HK-2 (cell line): ENCODE data around the gene RCC2.

Experiments used
- DNase-seq: peaks from one replicate; pipeline ENCODE4 v3.0.0-alpha.2; 2018; ENCODE audit not compliant: unreplicated experiment

Gene RCC2

DNA sequence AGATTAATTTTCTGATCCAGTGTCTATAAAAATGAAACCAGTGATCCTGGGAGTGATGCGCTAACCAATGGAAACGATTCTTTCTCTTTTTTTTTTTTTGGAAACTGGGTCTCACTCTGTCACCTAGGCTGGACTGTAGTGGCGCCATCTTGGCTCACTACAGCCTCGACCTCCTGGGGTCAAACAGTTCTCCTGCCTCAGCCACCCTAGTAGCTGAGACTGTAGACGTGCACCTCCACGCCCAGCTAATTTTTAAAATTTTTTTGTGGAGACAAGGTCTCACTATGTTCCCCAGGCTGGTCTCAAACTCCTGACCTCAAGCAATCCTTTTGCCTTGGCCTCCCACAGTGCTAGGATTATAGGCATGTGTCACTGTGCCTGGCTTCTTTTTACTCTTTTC lies 3.4 kb upstream of the RCC2 start:
- no peak for DNase-seq

DNA sequence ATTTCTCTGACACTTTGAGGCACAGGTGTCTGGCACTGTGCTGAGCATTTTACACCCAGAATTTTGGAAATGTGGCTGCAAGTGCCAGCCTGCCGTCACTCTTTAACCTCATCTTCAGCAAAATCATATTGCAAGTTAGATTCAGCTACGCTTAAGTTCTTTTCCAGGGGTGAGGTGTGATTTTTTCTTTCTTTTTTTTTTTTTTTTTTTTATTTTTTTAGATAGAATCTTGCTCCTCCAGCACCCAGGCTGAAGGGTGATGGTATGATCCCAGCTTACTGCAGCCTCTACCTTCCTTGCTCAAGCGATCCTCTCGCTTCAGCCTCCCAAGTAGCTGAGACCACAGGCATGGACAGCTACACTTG lies 2.5 kb upstream of the RCC2 start:
- DNase-seq, result no peak

DNA sequence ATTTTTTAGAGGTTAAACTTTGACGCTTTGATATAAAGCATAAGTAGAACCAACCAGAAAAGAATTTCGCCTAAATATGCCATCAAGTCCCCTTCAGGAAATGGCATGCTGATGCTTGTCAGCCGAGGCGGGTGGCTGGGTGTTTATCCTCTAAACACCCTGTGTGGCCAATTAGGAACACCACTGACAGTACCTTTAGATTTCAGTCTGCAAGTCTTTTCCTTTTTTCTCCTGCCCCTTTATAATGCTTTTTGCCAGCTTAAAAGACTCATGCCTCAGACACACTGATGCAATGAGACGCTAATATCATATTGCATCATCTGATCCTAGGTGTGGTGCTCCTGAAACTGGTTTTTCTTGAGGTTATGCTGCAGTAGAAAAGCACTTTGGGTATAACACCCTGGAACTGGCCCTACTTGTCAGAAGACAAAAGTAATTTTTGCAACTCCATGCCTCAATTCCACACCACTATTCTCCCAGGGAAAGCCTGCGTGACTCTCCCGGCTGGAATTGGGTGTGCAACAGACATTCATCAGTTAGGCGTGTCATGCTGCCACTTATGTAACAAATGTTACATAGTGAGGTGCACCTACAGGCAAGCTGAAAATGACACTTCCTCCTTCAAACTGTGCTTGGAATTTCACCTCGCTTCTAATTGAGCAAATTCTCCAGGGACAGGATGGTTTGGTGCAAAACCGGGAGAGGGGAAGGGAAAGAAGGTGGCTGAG lies 2.0 kb upstream of the RCC2 start:
- DNase-seq, result no peak

DNA sequence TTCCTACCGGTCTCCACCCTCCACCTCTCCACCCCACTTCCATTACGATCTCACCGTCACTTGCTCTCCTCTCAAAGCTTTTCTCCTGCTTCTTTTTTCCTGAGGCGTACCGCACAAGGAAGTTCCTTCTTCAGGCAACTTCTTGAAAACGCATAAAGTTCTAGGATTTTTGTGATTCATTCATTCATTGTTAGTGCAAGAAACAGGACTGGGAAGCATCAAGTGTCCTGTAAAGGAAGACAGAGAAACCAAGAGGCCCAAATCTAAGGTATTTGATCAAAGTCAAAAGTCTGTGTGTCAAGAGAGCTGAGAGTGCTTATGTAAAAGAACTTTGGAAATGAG lies 1.3 kb upstream of the RCC2 start:
- no peak for DNase-seq

DNA sequence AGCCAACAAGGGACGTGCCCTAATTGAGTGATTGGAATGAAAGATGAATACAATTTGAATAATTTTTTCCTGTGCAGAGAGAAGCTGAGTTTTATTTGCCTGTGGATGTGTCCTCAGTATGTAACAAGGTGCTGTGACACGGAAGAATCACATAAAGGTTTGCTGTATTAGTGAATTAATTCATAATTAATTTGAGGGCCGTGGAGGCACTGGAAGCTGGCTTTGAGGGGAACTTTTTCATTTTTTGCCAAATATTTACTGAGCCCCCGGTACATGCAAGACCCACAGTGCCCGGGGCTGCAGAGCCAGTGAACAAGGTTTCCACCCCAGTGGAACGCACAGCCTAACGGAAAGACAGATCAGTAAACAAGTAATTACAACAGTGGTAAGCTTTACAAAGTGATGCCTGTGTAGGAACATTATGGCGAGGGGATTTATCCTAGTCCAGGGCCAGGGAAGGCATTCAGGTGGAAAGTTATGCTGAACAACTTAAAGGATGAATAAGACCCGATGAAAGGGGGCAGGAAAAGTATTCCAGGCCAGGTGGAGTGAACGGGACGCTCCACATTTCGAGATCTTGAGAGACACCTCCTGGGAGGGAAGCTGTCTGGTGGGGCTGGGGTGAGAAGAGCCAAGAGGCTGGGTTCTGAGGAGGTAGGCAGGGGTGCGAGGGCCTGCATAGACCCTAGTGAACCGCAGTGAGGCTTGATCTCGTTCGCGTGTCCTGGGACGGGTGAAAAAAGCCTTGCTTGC lies 773 bp upstream of the RCC2 start:
- DNase-seq, result no peak

DNA sequence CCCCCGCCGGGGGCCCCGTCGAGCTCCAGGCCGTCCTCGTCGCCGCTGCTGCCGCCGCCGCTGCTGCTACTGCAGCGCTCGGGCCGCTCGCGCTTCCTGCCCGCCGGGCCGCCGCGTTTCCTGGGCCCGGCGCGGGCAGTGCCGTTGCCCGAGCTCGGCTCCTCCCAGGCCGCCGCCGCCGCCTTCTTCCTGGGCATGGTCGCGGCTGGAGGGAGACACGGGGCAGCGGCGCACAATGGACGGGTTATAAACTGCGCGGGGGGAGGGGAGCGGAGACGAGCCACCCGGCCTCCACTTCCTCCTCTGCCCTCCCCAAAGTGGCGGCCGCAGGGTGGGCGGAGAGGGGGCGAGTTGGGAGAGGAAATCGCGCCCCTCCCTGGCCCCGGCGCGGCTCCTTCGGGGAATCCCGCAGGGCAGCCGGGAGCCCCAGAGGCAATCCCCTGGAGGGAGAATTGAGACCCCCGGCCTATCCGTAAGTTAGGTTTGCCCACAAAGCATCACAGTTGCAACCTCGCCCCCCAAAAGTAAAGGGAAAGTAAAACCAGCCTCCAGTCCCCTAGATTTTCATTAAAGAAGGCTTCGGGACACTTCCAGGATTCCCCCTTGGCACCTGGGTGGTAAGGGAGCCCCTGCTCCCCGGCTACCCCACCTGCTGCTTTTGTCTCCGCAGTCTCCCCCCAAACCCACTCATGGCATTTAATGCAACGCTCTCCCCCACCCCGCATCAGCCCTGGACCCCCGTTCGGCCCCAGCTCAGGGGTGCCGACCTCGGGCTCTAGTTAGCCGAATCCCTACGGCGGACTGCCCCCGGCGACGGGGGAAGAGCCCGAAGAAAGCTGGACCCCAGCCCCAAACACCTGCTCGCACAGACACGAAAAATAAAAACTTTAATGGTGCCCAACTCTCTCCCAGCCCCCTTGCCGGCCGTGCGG lies 893 bp downstream of the RCC2 start:
- DNase-seq, result peak; percentile 77

DNA sequence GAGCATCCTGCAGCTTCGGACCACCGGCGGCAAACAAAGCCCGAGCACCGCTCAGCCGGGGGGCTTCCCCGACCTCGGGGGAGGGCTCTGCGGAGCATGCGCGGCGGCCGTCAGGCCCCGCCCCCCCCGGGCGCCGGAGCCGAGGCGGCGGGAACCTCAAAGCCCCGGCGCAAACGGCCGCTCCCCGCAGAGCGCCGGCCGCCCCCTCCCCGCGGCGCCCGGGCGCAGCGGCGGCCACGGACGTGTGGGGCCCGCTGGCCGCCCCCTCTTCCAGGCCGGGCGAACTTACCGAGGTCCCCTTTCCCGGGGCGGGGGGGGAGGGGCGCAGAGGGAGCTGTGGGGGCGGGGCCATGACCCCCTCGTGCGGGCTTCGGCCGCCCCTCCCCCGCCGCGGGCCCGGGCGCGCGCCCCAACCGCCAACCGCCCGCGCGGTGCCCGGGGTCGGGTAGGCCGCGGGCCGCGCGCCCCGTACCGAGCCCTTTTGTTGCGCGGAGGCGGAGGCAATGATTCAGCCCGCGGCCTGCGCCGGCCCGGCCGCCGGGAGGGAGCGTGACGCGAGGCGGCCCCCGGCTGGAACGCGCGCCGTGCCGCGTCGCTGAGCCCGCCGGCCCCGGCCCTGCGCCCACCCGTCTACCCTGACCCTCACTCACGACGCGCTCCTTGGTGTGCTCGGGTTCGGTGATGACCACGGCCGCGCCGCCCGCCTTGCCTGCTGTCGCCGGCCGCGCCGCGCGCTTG lies 1.7 kb downstream of the RCC2 start:
- DNase-seq, result peak; percentile 49

DNA sequence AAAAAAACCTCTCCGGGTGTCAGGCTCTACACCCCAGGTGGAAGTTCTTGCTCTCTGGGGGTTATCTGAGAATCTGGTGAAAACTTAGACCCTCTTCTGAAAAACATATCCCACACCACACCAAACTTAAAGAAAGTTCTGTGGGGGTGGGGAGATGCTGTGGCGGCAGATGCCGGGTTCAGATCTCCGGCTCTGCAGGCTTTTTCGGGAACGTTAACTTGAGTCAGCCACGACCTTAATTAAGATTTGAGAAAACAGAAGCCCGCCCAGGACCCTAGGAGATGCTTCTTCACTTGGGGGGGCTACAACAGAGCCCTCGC lies 2.3 kb downstream of the RCC2 start:
- DNase-seq, result no peak

DNA sequence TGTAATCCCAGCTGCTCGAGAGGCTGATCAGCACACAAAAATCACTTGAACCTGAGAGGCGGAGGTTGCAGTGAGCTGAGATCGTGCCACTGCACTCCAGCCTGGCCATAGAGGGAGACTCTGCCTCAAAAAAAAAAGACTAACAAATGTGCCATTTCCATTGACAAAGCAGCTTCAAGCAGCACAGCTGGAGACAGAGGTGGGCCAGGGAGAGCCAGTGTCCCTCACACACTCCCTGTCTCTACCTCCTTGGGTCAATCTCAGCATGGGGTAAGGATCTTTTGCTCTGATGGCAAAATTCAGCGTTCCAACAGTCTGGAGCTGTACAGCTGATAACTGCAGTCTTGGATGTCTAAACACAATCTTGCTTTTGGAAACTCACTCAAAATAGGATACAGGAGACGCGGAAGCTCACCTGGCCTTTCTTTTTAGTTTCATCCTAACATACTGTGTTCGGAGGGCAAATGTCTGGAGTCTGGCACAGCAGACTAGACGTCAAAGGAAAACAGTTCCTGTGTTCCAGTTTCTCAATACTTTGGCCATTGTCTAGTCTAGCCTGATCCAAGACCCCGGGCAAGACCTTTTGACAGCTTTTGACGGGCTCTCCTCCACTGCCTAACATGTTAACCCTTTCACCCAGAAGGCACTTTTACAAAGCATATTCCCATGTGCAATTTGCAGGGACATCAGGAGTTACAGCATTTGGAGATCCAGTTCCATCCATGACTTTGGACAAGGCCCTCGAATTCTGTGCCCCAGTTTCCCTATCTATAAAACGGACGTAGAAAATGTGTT lies 2.9 kb downstream of the RCC2 start:
- DNase-seq, result no peak

DNA sequence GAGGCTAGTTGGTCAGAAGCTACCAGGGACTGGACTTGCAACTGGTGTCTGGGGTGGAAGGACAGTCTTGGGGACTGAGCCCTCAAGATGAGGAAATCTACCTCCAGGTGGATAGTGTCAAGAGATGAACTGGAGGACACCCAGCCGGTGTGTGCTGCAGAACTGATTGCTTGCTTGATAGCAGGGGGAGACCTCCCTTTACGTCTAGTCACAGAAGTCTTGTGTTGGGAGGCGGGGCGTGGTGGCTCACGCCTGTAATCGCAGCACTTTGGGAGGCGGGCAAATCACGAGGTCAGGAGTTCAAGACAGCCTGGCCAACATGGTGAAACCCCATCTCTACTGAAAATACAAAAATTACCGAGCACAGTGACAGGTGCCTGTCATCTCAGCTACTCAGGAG lies 4.9 kb downstream of the RCC2 start:
- DNase-seq, result no peak

DNA sequence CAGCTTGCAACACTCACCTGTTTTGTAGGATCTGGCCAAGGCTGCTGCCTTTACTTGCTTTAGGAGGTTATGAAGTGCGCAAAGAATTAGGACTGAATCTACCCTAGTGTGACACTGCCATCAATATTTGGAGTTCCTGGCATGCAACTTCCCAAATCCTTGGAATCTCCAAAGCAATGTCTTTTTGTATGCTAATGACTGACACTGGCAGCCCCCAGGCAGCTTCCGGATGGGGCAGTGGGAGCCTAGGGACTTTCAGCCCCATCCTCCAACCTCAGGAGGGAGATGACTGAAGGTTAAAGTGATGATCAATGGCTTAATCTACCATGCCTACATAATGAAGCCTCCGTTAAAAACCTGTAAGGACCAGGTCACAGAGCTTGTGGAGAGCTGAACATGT lies 5.5 kb downstream of the RCC2 start:
- no peak for DNase-seq

DNA sequence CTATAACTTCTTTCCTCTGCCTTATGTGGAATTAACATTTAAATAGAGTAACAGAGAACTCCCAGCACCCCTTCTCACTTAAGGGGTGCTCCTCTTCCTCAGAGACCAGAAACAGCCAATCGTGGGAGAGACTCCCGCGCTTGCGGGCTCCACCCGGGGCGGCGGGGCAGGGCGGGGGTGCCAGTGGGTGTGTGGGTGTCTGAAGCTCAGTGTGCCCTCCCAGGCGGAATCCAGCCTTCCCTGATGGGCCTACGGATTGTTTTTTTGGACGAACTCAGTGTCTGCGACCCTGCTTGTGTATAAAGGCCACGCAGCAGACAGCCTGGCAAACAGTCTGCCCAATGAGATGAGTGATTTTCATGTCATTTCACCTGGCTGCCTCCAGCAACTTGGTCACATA lies 6.2 kb downstream of the RCC2 start:
- DNase-seq, result no peak

DNA sequence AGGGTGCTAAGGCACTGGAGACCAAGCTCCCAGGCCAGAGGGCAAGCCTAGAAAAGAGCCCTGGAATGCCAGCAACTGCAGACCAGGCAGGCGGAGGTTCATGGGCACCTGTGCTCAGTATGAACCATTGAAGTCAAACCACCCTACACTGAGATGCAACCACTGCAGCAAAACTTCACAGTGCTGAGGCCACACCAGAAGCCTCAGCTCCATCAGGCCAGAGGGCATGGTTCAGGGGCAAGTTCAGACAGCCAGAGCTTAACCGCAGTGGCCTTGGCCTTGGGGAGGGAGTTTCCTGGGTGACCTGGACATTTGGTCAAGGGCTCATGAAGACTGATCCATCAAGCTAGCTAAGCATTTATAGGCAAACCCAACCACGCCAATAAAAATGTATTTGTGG lies 7.1 kb downstream of the RCC2 start:
- no peak for DNase-seq

DNA sequence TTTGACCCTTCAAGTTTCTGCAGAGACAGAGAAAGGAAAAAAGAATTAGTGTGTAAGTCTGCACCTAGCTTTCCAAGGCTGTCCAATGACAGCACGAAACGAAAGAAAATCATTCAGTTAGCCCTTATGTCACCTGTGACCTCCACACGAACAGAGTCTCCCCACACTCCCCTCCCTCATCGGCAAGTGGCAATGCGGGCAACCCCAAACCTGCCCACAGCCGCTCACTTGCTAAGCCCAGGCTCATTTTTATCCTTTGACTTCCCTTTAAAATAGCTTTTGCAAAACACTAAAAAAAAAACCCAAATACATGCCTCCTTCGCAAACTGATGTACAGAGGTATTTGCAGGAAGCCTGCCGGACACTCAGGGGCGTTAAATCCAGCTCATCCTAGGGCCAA lies 10.3 kb downstream of the RCC2 start:
- DNase-seq, result no peak

DNA sequence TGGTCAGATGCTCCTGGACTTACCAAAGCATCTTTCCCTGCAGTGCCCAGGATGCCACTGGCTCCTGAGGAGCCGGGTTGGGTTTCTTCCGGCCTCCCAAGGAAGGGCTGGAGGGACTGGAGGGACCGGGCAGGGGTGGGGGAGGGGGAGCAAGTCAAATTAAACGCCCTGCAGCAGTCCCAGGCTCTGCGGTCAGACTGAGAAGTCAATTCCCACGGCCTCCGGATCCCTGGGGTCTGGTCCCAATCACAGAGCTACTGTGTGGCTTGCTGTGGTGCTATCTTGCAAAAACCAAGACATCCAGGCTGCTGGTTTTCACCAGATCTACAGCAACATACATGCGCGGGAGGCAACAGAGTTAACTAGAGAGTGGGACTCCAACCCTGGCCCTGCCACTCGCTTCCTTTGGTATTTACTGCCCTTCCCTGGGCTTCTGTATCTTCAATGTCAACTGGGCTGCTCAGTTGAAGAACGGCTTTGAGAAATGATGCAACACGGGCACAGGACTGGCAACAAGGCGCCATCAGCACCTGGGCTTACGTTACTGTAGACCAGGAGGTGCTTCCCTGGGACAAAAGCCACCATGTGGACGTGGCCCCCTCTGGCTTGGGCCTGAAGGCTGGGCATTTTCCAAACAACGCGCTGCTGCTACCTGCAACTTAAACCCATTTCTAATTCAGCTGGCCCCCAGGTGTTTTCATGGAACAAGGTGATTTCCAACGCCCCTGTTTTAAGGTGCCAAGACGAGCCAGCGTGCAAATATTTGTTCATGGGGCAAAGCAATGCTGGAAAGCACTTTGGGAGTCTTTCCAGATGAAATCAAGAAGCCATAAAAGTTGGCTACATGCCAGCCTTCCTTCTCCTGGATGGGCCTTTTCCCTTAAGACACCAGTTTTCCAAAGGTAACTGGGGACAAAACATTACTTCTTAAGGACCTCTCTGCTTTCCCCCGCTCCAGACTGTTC lies 11.5 kb downstream of the RCC2 start:
- DNase-seq, result no peak

DNA sequence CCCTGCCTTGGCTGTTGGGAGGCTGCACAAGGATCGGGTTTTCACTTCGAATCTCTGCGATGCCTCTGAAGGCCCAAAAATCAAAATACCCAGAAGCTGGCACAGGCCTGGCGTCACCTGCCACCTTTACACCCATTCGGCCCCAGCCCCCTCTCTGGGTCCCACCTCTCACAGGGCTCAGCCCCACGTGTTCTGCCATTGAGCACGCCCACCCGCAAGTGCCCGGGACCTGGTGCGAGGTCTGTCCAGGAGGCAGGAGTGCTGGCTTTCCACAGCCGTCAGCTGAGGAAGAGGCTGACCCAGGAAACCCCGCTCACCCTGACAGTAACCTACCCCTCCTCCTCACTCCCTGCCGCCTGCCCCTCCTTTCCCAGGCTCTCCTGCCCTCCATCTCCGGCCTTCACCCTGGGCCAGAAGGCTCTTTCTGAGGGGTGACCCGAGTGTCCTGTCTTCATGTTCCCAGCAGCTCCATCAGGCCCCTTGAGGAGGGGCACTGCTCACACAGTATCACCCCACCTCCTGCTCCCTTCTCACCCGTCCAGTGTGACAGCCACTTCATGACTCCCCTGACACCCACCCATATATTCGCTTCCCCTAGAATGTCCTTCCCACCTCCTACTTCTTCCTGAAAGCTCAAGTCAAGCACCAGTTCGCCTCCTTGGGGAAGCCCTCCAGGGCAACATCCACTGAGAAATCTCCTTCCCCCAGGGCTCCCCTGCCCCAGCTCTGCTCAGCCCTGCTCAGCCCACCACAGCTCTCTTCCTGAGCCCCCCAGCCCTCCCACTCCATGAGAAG lies 13.5 kb downstream of the RCC2 start:
- DNase-seq, result no peak

DNA sequence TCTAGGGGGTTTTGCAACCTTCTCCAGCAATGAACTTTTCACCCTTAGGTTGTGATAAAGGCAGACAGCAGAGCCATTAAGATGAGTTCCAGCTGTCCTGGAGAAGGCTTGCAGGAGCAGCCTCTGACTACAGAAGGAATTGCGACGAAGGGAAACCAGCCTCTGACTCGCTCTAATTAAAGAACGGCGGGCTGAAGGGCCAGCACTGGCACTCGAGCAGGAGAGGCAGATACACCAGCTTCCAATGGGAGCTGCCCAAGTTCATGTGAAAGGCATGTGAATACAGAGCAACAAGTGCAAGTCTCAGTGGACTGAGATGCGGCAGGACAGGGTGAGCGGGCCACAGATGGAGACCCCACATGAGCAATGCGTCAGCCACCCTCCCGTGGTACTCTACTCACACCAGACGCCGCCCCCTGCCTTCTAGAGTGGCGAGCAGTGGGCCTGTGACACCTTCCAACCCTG lies 15.7 kb downstream of the RCC2 start:
- DNase-seq, result no peak

DNA sequence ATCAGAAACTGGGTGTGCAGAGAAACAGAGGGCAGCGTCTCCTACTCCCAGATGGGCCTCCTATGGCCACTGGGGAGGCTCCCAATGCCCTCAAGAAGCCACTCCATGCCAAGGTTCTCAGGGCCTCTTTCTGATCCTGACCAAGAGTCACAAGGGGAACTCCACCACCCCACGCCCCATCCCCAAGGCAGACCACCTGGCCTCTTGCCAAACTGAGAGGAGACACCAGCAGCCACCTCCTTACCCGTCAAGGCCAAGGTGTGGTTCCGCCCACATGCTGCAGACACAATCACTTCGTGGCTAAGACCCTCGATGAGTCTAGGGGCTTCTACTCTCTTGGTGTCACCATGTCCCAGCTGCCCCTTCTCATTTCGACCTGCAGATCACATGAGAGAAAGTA lies 17.0 kb downstream of the RCC2 start:
- no peak for DNase-seq

DNA sequence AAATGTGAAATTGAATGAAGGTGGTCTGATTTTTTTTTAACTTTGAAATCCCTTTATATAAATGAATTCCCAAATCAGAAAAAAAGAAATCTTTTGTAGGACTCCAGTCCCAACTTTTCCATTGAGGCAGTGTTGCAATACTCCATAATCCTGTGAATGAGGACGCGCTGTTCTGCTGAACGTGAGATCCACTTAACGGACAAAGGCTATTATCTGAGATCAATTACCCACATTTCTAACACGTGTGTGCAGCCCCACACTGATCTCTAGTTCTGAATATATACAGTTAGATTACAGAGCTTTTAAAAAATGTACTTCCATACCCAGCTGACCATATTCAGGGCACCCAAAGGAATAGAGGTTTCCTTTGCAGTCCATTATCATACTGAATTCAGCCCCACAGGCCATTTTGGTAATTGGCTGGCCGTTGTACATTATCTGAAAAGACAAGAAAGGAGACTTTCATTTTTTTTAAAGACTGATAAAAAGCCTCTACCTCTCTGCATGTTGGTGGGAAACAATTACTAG lies 19.0 kb downstream of the RCC2 start:
- no peak for DNase-seq
